Hypothalamus (tissue), 51 donors: Measurements from ENCODE around the gene CCDC15.
"Not testable (repeated sequence)": the region's sequence is repeated elsewhere in the genome, so short reads cannot be mapped to it uniquely, and the experiment has no call there.

ENCODE experiments used
- DNase-seq, 51 donors: peaks; one replicate each; lab custom pipeline; 2025; lab: John Stamatoyannopoulos, UW

CCDC15 gene

GRCh38 chr11:124983674-124984511 lies 29.9 kb downstream of the CCDC15 start:
- DNase-seq: no peak

- DNase-seq: no peak
Observed at GRCh38 chr11:124984512-124984854, 30.5 kb downstream of the CCDC15 start.

- DNase-seq: peak in 1 of 51 donors; percentile 5
Observed at GRCh38 chr11:124987096-124987495, 33.1 kb downstream of the CCDC15 start.

- no peak for DNase-seq
Observed at GRCh38 chr11:124988063-124988462, 34.1 kb downstream of the CCDC15 start.

GRCh38 chr11:125001079-125001778 lies 47.2 kb downstream of the CCDC15 start:
- DNase-seq: no peak

DNA sequence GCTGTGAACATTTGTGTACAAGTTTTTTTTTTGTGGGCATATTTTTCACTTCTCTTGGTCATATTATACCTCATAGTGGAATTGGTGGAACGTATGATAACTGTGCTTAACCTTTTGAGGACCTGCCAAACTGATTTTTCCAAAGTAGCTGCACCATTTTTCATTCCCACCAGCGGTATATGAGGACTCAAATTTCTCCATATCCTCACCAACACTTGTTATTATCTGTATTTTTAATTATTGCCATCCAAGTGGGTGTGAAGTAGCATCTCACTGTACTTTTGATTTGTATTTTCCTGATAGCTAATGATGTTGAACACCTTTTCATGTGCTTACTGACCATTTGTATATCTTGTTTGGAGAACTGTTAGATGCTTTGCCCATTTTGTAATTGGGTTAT lies 47.8 kb downstream of the CCDC15 start:
- DNase-seq: no peak

DNA sequence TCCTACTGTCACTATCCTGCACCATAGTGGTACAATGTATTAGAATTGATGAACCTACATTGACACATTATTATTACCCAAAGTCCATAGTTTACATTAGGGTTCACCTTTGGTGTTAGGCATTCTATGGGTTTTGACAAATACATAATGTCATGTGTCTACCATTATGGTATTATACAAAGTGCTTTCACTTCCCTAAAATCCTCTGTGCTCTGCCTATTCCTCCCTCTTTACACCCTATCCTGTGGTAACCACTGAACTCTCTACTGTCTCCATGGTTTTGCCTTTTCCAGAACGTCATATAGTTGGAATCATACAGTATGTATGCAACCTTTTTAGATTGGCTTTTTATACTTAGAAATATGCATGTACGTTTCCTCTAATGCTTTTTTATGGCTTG lies 51.5 kb downstream of the CCDC15 start:
- no peak for DNase-seq

DNA sequence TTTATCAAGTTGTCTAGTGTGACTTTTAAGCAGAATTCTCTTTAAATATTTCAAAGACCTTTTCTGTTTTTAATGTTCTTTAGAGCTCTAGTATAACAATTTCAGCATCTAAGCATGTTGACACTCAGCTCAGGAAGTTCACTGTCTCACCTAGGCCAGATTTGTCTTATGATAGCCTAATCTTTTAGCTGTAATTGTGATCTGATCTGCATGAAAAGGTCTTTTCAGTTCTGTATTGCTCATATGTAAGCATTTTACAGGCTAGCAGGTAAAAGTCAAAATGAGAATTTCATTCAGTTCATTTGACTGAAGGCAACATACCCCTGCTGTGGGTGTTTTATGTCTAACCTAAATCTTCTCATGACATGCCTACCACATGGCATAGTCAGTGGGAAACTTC lies 62.4 kb downstream of the CCDC15 start:
- DNase-seq: no peak

DNA sequence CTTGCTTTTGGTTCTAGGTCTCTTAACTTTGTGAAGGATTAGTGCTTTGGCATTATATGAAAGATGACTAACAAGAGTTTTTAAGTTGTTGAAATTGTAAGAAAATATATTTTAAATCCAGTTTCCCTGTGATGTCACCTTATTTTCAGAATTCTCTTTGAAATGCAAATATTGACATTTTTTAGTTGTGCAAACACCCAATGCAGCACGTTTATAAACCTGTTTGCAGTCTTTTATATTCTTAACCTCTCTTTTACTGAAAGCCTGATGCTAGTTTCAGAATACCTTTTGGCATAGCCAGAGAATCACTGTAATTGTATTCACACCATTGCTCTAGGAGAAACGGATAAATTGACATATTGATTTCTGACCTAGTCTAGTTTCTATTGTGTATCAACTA lies 66.3 kb downstream of the CCDC15 start:
- no peak for DNase-seq

DNA sequence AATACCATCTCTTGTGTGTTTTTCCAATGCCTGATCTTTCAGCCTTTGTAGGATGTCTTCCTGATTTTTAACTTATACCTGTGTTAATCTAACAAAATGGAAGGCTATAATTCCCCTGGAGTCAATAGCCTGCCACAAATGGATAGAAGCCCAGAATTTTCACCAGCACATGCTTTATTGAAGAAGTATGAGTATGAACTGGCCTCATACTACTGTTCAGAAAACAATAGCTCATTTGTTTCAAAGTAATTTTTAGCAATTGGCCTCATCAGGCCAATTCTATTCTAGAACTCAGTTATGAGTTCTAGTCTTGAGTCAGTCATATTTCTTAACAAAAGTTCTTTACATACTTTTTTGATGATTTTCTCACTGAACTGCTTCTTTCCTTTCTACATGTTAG lies 68.5 kb downstream of the CCDC15 start:
- no peak for DNase-seq

- no peak for DNase-seq
Observed at GRCh38 chr11:125025968-125026367, 72.0 kb downstream of the CCDC15 start.

DNA sequence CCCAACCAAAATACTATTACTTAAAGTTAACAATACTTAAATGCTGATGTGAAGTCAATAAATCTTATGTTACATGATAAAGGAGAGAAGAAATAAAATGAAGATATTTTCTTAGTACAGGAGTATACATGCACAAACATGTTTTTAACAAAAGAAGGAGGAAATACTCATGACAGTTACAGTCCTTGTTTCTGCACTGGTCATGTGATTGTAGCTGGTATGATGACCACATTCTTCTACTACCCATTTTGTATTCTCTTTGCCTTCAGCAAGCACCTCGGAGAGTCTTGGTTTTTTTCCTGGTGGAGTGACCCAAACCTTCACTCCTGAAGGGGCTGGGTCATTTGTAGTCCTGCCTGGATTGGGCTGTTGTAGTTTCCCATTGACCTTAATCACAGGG lies 75.4 kb downstream of the CCDC15 start:
- DNase-seq: not testable (repeated sequence)

- DNase-seq: no peak
Observed at GRCh38 chr11:125036933-125037332, 82.9 kb downstream of the CCDC15 start.

DNA sequence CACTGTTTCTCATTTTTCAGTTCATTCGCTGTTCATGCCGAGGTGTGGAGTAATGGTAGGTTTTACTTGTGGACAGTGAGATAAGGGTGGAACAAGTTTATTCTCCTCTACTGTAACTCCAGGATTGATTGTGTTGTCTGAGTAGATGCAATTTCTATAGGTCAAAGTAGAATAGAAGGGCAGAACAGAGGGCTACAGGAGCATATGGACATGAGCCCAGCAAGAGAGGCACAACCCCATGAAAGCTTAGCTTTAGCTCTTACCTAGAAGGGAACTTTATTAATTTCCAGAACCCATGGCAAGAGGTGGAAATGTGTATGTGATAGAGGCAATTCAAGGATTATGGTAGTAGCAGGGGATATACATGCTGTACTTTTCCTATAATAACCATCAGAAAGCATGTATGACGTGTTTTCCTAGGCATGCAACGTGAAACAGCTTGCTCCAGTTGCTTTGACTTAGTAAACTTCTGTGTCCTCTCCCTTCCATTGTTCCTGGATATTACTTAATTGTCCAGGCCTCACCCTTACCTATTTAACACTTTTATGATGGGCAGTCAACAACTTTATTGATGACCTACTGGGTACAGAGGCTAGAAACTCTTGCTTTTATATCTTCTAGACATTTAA lies 95.3 kb downstream of the CCDC15 start:
- DNase-seq: no peak

DNA sequence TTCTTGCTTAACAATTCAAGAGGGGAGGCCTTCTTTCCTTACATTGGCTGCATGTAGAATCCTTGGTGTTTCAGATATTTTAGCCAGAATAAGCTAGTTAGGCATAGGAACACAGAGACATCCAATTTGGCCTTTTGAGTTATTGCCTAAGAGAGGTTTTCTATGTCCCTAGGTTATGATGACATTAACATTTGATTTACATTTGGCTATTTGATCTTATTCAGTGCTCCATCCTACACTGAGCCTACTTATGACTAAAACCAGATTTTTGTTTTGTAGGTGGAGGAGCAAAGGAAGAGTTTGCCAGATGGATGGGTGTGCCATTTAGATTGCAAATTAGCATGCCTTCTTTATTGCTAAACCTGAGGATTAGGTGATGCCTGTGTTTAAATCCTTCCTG lies 98.0 kb downstream of the CCDC15 start:
- no peak for DNase-seq

GRCh38 chr11:125053167-125053566 lies 99.2 kb downstream of the CCDC15 start:
- DNase-seq: no peak

DNA sequence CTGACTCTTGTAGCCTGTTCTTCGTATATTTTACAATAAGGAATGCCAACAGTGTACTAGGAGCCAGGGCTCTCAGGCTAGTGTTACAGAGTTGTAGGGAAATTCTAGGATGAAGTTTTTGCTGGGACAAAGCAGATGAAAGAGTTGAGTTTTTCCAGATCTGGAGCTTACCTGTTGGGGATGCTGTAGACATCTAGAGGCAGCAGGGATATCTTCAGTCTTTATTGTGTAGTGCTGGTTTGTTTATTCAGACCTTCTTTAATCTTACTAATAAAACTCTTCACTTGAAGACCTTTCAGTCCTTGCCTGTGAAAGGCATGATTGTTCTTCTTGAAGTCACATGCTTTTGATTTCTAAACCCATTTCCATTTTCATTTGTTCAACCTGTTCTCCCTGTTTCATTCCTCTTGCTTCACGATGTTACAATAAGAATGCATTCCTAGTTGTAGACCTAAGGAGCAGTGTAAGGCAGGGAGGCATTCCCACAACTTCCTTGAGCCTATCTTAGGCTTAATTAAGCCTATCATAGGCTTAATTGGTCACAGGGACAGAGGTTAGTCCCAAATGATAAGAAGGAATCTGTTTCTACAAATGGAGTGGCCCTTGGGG lies 101.2 kb downstream of the CCDC15 start:
- DNase-seq: no peak

DNA sequence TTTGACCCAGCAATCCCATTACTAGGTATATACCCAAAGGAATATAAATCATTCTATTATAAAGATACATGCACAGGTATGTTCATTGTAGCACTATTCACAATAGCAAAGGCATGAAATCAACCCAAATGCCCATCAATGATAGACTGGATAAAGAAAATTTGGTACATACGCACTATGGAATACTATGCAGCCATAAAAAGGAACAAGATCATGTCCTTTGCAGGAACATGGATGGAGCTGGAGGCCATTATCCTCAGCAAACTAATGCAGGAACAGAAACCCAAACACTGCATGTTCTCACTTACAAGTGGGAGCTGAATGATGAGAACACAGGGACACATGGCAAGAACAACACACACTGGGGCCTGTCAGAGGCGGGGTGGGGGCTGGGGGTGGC lies 102.1 kb downstream of the CCDC15 start:
- DNase-seq: not testable (repeated sequence)

DNA sequence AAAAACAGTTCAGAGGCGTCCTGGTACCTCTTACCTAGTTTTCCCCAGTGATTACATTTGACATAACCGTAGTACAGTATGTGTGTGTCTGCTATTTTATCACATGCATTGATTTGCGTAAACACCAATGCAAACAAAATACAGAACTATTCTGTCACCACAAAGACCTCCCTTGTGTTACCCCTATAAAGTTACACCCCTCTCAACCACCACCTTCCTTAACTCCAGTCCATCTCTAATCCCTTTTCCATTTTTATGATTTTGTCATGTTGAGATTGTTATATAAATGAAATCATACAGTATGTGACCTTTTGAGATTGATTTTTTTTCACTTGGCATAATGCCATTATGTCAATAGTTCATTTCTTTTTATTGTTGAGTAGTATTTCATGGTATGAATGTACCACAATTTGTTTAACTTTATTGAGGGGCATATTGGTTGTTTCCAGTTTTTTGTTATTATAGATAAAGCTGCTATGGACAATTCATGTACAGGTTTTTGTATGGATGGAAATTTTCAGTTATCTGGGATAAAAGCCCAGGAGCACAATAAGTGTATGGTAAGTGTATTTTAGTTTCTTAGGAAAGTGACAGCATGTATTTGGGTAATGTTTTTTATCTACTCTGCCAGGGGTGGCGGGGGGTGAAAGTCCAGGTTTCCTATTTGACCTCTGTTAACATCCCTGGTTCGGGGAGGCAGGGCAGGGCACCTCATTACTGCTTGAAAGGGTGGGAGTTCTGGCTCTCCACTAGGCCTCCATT lies 103.1 kb downstream of the CCDC15 start:
- DNase-seq: no peak

GRCh38 chr11:125057693-125058016 lies 103.7 kb downstream of the CCDC15 start:
- DNase-seq: no peak

DNA sequence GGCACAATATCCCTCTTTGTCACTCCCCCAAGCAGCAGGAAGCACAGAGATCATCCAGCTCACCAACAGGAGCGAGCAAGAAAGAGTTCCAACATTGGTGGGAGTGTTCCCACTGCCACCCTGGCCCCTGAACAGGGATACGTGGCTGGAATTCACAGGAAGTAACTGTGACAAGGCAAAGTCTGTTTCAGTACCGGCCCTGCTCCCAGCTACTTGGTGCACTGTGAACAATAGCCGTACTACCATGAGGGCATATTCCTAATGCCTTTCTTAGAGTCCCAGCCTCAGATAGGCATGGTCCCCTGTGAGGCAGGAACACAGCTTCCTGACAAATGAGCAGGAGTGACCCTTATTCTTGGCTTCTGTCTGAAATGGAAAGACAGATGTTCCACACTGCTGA lies 107.3 kb downstream of the CCDC15 start:
- no peak for DNase-seq
